ENCODE results near the gene PDCD11.

The PDCD11 gene

DNA sequence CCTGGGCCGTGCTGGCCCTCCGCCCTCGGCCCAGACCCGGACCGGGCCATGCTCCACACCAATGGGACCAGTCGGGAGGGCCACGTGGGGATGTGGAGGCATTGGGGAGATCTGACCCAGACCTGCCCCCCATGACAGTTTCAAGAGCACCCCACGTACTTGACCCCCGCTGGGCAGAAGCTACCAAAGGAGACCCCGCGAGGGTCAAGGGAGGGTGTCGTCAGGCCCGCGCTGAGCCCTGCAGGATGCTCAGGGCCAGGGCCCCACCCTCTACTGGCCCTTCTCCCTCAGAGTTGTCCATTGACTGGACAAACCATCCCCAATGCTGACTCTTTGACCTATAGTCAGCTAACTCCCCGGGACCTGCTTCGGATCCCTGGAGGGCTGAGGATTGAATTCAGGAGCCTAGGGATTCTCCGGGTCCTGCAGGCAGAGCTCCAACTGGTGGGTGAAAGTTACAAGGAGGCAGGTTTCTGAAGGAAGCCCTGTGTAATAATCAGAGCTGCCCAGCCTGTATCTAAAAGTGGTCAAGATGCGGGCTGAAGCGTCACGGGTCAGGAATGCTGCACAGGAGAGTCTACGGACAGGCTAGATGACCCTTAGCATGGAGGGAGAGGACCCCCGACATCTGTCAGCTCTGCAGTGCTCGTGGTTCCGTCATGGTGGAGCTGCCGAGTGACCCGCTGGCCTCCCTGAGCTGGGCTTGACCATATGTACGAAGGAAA is 56.2 kb downstream of the PDCD11 start:
- Mint-ChIP-seq H3K36me3 (peaks cover 26% of the 10 kb centered on the region), H3K4me3 (peak overlapping the region; percentile 96), H3K27me3 (no peaks in the 10 kb centered on the region), H3K9me3 (no peaks in the 10 kb centered on the region), H3K27ac (peak overlapping the region; percentile 88), H3K4me1 (peaks cover 63% of the 10 kb centered on the region)
- ATAC-seq = no peak

DNA sequence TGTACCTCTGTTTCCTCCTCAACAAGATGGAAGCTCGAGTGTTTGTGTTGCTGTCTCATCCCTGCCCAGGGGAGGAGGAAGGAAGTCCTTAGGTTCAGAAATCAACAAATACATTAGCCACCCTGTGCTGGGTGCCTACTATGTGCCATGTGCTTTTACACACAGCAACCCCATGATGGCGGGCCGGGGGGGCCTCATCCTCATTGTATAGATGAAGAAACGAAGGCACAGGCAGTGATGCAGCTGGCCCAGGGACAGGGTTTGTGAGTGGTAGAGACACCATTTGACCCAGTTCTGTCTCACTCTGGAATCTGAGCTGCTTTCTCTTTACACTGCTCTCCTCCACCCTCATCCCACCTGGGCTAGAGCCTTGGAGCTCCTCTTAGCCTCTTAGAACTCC is 57.6 kb downstream of the PDCD11 start:
- ATAC-seq = no peak
- H3K4me1 Mint-ChIP-seq = peaks cover 57% of the 10 kb centered on the region
- no peak overlapping the region for H3K4me3 Mint-ChIP-seq
- peaks cover 13% of the 10 kb centered on the region for H3K36me3 Mint-ChIP-seq
- peak overlapping the region; percentile 88 for H3K27ac Mint-ChIP-seq
- no peaks in the 10 kb centered on the region for H3K27me3 Mint-ChIP-seq
- no peaks in the 10 kb centered on the region for H3K9me3 Mint-ChIP-seq

DNA sequence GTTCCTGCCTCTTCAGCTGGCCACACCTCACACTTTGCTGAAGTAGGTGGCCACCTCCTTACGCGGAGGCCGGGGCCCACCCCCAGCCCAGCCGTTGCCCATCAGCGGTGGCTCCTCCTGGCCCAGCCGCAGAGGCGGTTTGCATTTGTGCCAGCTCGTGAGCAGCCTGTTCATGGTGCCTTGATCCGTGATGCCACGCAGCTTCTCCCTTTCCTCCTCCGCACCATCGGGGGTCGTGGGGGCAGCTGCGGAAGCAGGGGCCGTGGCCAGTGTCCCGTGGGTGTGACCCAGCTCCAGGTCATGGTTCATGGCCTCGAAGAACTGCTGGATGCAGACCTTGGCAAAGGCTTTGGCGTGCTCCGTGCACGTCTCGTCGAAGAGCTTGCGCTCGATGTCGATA is 58.8 kb downstream of the PDCD11 start:
- Mint-ChIP-seq H3K4me3 (no peak overlapping the region), H3K9me3 (no peaks in the 10 kb centered on the region), H3K36me3 (peaks cover 1% of the 10 kb centered on the region), H3K27ac (no peak overlapping the region), H3K27me3 (no peaks in the 10 kb centered on the region), H3K4me1 (peaks cover 57% of the 10 kb centered on the region)
- ATAC-seq = no peak

DNA sequence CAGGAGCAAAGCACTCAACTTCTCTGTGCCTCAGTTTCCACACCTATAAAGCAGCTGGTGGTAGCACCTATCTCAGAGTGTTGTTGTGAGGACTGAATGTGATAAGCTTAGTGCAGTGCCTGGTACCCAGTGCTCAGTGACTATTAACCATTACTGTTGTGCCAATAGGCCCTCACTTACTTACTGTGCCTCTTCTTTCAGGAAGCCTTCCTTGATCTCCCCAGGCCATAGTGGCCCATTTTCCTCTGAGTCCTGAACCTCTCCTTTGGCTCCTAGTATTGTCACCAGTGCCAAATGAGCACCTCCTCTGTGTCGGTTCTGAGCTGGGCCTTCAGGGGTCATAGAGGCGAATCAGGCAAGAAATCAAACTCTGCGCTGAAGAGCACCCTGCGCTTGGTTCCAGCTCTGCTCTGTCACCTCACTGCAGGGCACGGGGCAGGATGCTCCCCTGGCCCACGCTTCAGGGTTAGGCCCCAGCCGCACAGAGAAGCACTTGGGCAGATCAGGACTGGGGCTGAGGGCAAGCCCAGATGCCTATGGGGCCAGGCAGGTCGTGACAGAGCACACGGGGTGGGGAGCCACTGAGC is 59.7 kb downstream of the PDCD11 start:
- no peaks in the 10 kb centered on the region for H3K9me3 Mint-ChIP-seq

DNA sequence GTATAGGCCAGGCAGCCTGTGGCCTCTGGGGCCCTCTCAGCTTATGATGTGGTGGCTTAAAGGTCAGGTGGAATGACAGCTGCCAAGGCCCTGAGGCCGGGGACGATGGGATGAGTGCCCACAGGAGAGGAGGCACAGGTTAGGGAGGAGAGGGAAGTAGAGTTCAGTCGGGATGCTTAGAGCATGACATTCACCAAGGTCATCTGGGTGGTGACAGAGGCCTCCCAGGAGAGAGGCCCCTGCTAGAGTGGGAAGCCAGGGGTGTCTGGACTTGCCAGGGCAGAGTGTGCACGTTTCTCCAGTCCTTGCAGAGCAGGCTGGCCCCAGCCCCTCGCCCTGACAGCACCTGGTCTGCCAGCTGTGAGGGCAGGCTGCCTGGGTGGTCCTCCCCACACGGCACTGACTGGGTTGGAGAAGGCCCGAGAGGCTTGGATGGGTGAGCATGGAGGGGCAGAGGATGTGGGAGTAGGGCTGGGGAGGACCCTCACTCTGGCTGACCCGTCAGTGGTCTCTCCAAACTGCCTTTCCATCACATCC is 60.8 kb downstream of the PDCD11 start:
- H3K9me3 Mint-ChIP-seq = no peaks in the 10 kb centered on the region
- H3K4me1 Mint-ChIP-seq = peaks cover 42% of the 10 kb centered on the region
- peak overlapping the region; percentile 50 for H3K27ac Mint-ChIP-seq
- H3K4me3 Mint-ChIP-seq = no peak overlapping the region
- H3K36me3 Mint-ChIP-seq = no peaks in the 10 kb centered on the region
- no peaks in the 10 kb centered on the region for H3K27me3 Mint-ChIP-seq
- no peak for ATAC-seq

More for the DNA sequence above, 59.7 kb downstream of the PDCD11 start:
- Mint-ChIP-seq H3K4me3 (no peak overlapping the region), H3K27me3 (no peaks in the 10 kb centered on the region), H3K27ac (no peak overlapping the region), H3K4me1 (peaks cover 48% of the 10 kb centered on the region), H3K36me3 (no peaks in the 10 kb centered on the region)
- ATAC-seq = no peak

DNA sequence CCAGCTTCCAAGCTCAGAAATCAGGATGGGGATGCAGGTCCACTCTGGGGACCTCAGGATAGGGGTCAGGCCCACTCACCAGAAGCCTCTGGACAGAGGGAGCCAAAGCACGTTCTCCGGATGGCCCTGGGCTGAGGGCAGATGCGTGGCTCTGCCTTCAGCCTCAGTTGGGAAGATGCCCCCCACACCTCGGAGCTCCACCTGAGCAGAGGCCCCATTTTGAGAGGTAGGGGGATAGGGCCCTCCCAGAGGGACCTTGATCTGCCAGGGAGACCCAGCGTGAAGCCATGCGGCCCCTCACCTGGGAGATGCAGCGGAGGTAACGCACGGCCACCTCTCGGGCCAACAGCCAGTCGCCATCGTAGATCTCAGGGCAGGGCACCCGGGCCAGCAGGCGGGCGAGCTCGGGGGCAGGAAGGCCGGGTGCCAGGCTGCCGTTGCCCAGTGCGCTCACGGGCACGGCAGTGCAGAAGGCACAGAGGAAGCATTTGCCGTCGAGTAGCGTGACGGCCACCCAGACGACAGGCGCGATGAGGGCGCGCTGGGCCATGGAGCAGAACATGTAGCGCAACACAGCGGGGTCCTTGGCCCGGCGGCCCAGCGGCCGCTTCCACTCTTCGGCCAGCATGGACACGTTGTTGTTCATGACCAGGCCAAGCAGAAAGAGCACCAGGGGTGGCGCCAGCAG is 61.6 kb downstream of the PDCD11 start:
- ATAC-seq = no peak
- Mint-ChIP-seq H3K9me3 (no peaks in the 10 kb centered on the region), H3K27me3 (no peaks in the 10 kb centered on the region), H3K4me1 (peaks cover 34% of the 10 kb centered on the region), H3K4me3 (no peak overlapping the region), H3K36me3 (no peaks in the 10 kb centered on the region), H3K27ac (no peak overlapping the region)

DNA sequence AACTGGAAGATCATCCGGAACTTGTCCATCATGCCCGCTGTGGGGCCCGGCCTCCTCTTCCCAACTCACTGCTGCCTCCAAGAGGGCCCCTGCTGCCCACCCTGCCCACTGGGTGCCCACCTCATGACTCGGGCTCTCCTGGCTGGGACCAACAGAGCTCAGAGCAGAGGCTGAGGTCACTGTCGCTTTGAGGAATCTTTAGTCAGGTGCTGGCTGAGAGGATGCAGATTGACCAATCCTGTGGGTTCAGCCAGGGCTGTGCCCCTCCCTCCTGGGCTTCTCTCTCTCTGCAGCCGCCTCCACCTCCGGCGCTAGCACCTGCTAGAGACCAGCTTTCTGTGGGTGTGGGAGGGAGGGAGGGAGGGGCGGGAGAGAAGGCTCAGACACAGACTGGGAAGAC is 62.3 kb downstream of the PDCD11 start, which contains the start of gene CALHM1:
Gene CALHM1 (minus strand): TSS at position 181 of the 400 bp plus-strand sequence. CDS start 149 bp downstream, at position 32.
- peak; percentile 80 for ATAC-seq
- H3K27ac Mint-ChIP-seq = peak within 1 kb of the TSS; percentile 29
- H3K9me3 Mint-ChIP-seq = no peaks in the 10 kb centered on the region
- H3K4me1 Mint-ChIP-seq = peaks cover 27% of the 10 kb centered on the region
- H3K27me3 Mint-ChIP-seq = no peaks in the 10 kb centered on the region
- H3K4me3 Mint-ChIP-seq = no peak within 1 kb of the TSS
- no peaks in the 10 kb centered on the region for H3K36me3 Mint-ChIP-seq

DNA sequence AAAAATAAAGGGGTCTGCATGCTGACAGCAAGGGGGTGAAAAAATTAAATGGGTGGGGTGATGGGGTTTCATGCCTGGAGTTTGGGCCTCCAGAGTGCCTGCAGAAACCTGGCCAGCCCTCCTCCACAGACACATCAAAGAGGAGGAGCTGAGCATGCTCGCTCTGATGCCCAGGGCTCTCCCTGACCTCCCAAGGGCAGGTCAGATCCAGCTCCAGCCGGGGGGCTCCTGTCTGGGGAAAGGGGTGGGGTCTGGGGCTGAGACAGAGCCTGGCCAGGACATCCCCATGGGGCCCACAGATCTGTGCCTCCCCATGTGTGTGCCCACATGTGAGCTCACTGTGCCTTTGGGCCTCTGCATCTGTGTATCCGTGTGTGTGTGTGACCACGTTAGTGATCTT is 63.2 kb downstream of the PDCD11 start:
- H3K4me3 Mint-ChIP-seq = no peak overlapping the region
- no peaks in the 10 kb centered on the region for H3K9me3 Mint-ChIP-seq
- ATAC-seq = no peak
- H3K27me3 Mint-ChIP-seq = no peaks in the 10 kb centered on the region
- H3K27ac Mint-ChIP-seq = peak overlapping the region; percentile 29
- no peaks in the 10 kb centered on the region for H3K36me3 Mint-ChIP-seq
- H3K4me1 Mint-ChIP-seq = peaks cover 31% of the 10 kb centered on the region

DNA sequence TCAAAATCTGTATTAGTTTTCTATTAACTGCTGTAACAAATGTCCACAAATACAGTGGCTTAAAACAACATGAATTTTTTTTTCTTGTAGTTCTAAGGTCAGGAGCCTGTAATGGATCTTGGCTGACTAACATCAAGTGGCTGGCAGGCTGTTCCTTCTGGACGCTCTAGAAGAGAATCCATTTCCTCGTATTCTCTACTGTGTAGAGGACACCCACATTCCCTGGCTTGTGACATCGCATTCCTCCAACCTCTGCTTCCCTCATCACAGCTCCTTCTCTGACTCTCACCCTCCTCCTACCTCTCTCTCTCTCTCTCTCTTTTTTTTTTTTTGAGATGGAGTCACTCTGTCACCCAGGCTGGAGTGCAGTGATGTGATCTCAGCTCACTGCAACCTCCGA is 67.1 kb downstream of the PDCD11 start:
- no peak for ATAC-seq
- no peaks in the 10 kb centered on the region for H3K36me3 Mint-ChIP-seq
- H3K4me3 Mint-ChIP-seq = no peak overlapping the region
- H3K4me1 Mint-ChIP-seq = peaks cover 56% of the 10 kb centered on the region
- H3K9me3 Mint-ChIP-seq = no peaks in the 10 kb centered on the region
- peak overlapping the region; percentile 12 for H3K27ac Mint-ChIP-seq
- no peaks in the 10 kb centered on the region for H3K27me3 Mint-ChIP-seq

DNA sequence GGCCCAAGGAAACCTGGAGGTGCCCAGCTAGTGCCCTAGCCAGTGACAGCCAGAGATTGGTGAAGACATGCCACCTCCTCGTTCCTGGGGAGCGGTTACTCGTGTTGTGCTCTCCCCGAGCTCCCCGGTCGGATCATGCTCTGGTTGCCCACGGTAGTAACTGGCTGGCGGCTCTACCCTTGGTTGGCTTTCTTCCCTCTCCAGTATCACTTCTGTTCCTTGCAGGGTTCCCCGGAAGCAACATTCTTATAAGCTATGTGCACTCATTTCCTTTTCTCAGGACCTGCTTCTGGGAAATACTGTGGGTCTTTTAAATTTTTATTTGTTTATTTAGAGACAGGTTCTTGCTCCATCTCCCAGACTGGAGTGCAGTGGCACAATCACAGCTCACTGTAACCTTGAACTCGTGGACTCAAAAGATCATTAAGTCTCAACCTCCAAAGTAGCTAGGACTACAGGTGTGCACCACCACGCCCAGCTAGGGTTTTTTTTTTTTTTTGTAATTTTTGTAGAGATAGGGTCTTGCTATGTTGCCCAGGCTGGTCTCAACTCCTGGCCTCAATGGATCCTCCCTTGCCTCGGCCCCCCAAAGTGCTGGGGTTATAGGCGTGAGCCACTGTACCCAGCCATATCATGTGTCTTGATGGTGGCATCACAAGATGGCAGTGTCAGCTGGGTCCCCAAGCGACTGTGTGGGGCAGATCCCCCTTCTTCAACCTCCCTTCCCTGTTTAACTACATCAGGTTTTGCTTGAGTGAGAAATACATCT is 69.2 kb downstream of the PDCD11 start:
- Mint-ChIP-seq H3K36me3 (no peaks in the 10 kb centered on the region), H3K4me3 (no peak overlapping the region), H3K9me3 (peaks cover 2% of the 10 kb centered on the region), H3K27me3 (no peaks in the 10 kb centered on the region), H3K4me1 (peaks cover 60% of the 10 kb centered on the region), H3K27ac (peak overlapping the region; percentile 12)
- ATAC-seq = no peak

DNA sequence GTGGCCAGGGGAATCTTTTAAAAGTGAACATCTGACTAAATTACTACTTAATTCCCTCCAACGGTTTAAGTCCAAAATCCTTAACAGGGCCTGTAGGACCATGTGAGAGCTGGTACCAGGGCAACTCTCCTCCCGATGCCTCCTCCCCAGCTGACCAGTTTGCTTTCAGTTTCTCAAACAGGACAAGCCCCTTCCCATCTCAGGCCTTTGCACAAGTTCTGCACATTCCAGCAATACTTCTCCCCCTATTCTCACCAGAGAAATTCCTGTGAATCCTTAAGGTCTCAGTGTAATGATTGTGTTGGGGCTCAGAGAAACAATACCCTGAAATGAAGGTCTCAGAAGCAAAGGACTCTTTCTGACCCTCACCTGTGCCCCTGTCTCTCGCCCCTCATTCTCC is 70.3 kb downstream of the PDCD11 start:
- H3K9me3 Mint-ChIP-seq = peaks cover 4% of the 10 kb centered on the region
- H3K27ac Mint-ChIP-seq = peak overlapping the region; percentile 91
- peaks cover 69% of the 10 kb centered on the region for H3K4me1 Mint-ChIP-seq
- H3K4me3 Mint-ChIP-seq = peak overlapping the region; percentile 61
- H3K27me3 Mint-ChIP-seq = no peaks in the 10 kb centered on the region
- ATAC-seq = no peak
- no peaks in the 10 kb centered on the region for H3K36me3 Mint-ChIP-seq

DNA sequence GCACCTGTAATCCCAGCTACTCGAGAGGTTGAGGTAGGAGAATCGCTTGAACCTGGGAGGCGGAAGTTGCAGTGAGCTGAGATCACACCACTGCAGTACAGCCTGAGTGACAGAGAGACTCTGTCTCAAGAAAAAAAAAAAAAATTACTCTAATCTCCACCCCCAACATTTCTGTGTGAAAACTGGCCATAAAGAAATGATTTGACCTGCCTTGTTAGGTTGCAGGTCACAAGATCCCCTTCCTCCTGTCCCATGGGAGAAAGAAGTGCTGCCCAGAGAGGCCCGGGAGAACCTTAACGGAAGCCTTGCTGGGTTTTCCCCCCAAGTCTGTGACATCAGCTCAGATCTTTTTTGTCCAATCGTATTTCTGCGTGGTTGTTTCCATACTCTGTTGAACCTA is 71.0 kb downstream of the PDCD11 start:
- Mint-ChIP-seq H3K4me3 (peak overlapping the region; percentile 61), H3K9me3 (peaks cover 4% of the 10 kb centered on the region), H3K27ac (peak overlapping the region; percentile 91), H3K36me3 (no peaks in the 10 kb centered on the region), H3K4me1 (peaks cover 76% of the 10 kb centered on the region), H3K27me3 (no peaks in the 10 kb centered on the region)
- ATAC-seq = peak; percentile 39

DNA sequence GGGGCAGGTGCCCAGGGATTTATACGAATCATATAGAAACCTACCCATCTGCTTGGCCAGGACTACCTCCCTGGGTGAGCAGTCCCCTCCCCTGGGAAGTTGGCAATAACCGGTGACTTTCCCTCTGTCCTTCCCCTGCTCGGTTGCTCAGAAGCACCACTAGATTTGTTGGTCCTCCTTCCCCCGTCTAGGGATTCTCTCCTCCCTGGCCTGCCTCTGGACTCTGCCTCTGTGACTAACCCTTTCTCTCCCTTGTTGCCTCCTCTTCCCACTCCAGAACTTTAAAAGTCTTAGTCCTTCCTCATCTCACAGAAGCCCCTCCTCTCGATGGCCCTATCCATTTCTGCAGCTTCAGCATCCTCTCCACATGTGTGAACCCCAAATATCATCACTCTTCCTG is 72.8 kb downstream of the PDCD11 start:
- no peaks in the 10 kb centered on the region for H3K36me3 Mint-ChIP-seq
- H3K4me3 Mint-ChIP-seq = no peak overlapping the region
- peaks cover 7% of the 10 kb centered on the region for H3K9me3 Mint-ChIP-seq
- no peaks in the 10 kb centered on the region for H3K27me3 Mint-ChIP-seq
- peaks cover 81% of the 10 kb centered on the region for H3K4me1 Mint-ChIP-seq
- peak overlapping the region; percentile 91 for H3K27ac Mint-ChIP-seq
- no peak for ATAC-seq

DNA sequence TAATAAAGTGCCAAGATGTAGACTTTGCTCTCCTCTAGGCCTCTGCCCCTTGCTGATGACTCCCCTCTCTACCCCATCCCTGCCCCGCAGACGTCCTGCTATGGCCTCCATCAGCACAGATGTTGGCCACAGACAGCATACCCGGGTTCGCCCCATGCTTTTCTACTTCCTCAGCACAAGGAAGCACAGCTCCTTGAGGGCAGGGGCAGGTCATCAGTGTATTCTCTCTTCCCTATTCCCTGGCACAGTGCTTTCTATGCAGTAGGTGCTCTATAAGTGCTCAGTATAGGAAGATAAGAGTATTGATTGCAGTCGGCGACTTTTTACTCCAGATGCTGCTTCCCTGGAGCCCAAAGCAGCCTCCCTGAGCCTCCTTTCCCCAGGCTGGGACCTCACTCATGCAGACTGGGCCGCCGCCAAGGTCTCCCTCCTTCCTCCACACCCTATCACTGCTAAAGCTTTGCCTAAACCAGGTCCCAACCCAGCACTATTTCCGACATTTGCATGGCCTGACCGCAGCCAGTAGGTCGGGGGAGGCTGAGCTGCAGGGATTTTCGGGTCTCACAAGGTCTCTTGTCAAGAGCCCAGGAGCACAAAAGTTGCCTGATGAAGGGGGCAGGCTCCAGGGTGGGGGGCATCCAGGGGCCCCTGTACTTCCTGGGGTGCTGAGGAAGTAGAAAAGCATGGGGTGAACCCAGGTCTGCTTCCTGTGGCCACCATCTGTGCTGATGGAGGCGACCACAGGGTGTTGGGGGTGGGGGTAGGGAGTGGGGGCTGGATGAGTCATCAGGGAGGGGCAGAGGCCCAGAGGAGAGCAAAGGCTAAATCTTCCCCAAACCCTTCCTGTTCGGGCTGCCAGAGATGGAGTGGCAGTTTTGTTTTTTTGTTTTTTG is 74.6 kb downstream of the PDCD11 start:
- Mint-ChIP-seq H3K4me3 (peak overlapping the region; percentile 79), H3K9me3 (peaks cover 7% of the 10 kb centered on the region), H3K27me3 (no peaks in the 10 kb centered on the region), H3K4me1 (peaks cover 68% of the 10 kb centered on the region), H3K36me3 (no peaks in the 10 kb centered on the region), H3K27ac (peak overlapping the region; percentile 91)
- ATAC-seq = peak; percentile 89

Measured in stimulated activated memory B cell treated with anti-CD40 and anti-IgM and Interleukin-4, amounts not matched to agents 10 μg/mL and 1 μg/mL and 100 μg/mL, for 72 hours (primary cell).